Nephron (organoid): ENCODE measurements around the gene ZIC2.

Experiments
- H3K27ac Mint-ChIP-seq, 3 experiments: 2 replicates each; pipeline ENCODE4 v1.8.0; 2020; ENCODE audit warnings: mixed read lengths in 3 of 3, mild to moderate bottlenecking in 2 of 3, moderate library complexity in 1 of 3
- H3K27me3 Mint-ChIP-seq: 2 replicates; pipeline ENCODE4 v1.8.0; 2021; ENCODE audit warnings: low read depth, mild to moderate bottlenecking, moderate library complexity, mixed read lengths
- H3K36me3 Mint-ChIP-seq: 2 replicates; pipeline ENCODE4 v1.8.0; 2020; ENCODE audit warnings: low read depth, mixed read lengths
- H3K4me1 Mint-ChIP-seq: 2 replicates; pipeline ENCODE4 v1.8.0; 2020; ENCODE audit warnings: mixed read lengths
- H3K4me3 Mint-ChIP-seq, 3 experiments: 2 replicates each; pipeline ENCODE4 v1.8.0; 2020; ENCODE audit warnings: mild to moderate bottlenecking in 3 of 3, mixed read lengths in 3 of 3, moderate library complexity in 2 of 3
- H3K9me3 Mint-ChIP-seq: 2 replicates; pipeline ENCODE4 v1.8.0; 2020; ENCODE audit warnings: mixed read lengths
- TF ChIP-seq, protein P1 (sequence below), 3 experiments: fragments of 200-600 bp; sonication (generic); IDR thresholded peaks; one replicate each; pipeline ENCODE4 v1.5.0; 2021; ENCODE audit warnings: antibody characterized with exemption in 3 of 3; ENCODE audit not compliant: unreplicated experiment in 3 of 3

The ZIC2 gene

DNA sequence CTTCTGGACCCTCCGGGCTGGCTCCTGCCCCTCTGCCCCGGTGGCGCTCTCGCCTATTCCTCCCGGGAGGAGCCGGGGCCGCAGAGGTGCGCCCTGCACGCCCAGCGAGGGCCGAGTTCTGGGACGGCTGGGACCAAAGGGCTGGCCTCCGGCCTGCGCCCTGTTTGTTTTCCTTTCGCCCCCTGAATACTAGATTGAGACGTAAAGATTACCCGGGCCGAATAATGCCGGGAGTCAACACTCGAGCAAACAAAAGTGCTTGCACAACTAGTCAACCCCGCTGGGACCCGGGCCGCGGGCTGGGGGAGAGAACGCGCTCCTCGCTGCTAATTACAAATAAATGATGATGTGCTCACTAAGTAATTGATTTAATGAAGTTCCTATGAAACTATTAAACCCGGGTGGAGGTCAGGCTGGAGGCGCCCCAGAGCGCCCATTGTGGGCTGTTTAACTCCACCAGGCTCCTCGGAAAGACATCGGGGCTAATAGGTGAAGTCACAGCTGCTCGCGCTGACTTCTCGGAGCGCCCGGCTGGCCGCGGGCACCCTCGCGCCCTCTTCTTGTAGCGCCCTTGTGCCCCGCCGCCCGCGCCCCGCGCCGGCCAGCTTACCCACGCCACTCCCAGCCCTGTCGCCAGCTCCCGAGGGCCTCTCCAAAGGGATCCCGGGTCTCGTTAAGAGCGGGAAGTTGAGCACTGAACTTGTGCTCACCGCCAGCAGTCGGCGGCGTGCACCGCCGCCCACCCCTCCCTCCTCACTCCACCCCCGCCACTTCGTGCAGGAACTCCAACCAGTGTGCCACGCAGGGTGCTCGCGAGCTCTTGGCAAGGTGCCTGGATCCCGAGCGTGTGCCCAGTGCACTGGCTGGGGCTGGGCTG, 24.9 kb upstream of the ZIC2 start:
- H3K4me1 Mint-ChIP-seq = peaks cover 35% of the 10 kb centered on the region
- no peaks in the 10 kb centered on the region for H3K36me3 Mint-ChIP-seq
- peaks cover 100% of the 10 kb centered on the region for H3K27me3 Mint-ChIP-seq
- H3K4me3 Mint-ChIP-seq = peak overlapping the region; percentile 81 to 88 (median 88)
- H3K9me3 Mint-ChIP-seq = no peaks in the 10 kb centered on the region
- peak overlapping the region; percentile 37 to 65 (median 47) for H3K27ac Mint-ChIP-seq
- TF ChIP-seq, protein P1, sequence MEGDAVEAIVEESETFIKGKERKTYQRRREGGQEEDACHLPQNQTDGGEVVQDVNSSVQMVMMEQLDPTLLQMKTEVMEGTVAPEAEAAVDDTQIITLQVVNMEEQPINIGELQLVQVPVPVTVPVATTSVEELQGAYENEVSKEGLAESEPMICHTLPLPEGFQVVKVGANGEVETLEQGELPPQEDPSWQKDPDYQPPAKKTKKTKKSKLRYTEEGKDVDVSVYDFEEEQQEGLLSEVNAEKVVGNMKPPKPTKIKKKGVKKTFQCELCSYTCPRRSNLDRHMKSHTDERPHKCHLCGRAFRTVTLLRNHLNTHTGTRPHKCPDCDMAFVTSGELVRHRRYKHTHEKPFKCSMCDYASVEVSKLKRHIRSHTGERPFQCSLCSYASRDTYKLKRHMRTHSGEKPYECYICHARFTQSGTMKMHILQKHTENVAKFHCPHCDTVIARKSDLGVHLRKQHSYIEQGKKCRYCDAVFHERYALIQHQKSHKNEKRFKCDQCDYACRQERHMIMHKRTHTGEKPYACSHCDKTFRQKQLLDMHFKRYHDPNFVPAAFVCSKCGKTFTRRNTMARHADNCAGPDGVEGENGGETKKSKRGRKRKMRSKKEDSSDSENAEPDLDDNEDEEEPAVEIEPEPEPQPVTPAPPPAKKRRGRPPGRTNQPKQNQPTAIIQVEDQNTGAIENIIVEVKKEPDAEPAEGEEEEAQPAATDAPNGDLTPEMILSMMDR (IDR thresholded peaks at IDR 0.05; ENCODE audit: unreplicated experiment in 3 of 3) = no peak

DNA sequence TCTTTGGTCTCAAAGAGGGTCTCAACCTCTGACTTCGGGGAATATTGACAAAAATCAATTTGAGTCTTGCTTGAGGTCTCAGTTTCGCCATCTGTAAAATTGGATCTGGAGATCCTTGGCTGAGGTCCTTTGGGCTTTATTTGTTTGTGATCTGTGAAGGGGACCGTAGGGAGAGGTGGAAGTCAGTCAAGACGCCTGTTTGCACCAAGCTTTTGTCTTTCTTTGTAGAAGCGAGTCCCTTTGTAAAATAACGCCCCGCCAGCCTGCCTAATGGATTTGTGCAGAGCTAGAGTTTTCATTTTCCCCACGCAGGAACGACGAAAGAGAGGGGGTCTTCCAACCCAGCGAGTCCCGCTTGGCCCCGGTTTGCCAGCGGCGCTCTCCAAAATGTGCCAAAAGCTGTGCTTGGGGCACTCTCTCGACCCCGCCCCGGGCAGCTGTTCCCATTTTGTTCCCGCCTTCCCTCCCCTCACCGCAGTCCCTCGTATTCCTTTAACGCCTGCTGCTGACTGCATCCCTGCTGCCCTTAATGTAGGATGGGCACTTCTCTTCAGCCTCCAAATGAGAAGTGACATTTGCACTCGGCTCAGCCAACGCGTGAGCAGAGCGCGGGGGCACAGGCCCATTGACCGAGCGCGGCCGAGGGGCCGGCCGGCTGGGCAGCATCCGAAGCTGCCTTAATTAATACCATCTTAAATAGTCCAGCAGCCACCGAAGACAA, 23.0 kb upstream of the ZIC2 start:
- H3K27ac Mint-ChIP-seq = peak overlapping the region; percentile 16 to 84 (median 23)
- TF ChIP-seq, protein P1 (IDR thresholded peaks at IDR 0.05; ENCODE audit: unreplicated experiment in 3 of 3) = no peak
- peak overlapping the region; percentile 61 to 77 (median 69) for H3K4me3 Mint-ChIP-seq
- peaks cover 35% of the 10 kb centered on the region for H3K4me1 Mint-ChIP-seq
- no peaks in the 10 kb centered on the region for H3K9me3 Mint-ChIP-seq
- H3K27me3 Mint-ChIP-seq = peaks cover 100% of the 10 kb centered on the region
- H3K36me3 Mint-ChIP-seq = no peaks in the 10 kb centered on the region

DNA sequence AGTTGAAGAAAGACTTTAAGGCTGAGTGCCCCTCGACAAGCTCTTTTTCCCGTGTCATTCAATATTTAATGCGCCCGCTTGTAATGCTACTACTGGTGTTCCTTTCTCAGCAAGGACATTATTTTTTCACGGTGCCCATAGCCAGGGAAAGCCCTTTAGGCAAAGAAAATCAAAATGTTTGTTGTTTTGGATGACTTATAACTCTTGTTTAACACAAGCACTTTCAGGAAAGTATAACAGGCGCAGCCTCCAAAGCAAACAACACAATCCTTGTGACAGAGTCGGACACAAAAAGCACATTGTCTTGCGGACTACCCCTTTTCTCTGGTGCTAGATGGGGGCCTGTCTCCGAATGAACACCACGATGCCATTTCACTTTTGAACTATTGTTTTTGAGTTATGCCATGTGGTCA, 22.5 kb upstream of the ZIC2 start:
- peaks cover 100% of the 10 kb centered on the region for H3K27me3 Mint-ChIP-seq

DNA sequence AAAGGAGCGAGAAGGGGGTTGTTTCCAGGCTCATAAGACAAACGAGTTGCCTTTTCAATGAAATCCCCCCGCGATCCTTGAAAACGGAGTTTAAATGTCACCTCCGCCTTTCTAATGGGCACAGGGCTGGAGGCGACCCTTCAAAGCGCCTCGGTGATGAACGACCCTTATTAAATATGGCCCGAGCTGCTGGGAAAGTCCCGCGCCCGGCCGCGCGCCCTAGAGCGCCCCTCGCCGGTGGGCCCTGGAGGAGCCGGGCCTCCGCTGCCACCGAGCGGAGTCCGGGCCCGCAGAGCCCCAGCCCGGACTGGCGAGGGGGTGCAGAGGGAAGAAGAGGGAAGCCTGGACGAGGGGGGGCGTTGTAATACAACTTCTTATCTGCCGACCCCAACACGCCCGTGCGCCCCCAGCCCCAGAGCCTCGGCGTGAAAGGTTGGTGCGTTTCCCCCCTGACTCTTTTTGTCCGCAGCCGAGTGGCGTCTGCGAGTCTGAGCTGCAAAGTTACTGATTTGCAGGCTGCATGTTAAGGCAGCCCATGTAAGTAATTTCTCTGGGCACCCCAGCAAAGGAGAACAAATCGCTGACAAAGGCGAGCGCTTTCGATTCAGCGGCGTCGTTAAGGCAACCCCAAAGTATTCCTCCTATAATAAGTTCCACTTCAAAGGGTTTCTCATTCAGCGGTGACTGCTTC, 21.9 kb upstream of the ZIC2 start:
- TF ChIP-seq, protein P1 (IDR thresholded peaks at IDR 0.05; ENCODE audit: unreplicated experiment in 3 of 3) = peak in 2 of 3 experiments; percentile 27 to 46
- no peaks in the 10 kb centered on the region for H3K9me3 Mint-ChIP-seq
- peaks cover 100% of the 10 kb centered on the region for H3K27me3 Mint-ChIP-seq
- peak overlapping the region; percentile 70 to 81 (median 79) for H3K4me3 Mint-ChIP-seq
- H3K27ac Mint-ChIP-seq = peak overlapping the region; percentile 73 to 91 (median 88)
- H3K36me3 Mint-ChIP-seq = no peaks in the 10 kb centered on the region
- peaks cover 35% of the 10 kb centered on the region for H3K4me1 Mint-ChIP-seq

More for the DNA sequence above, 22.5 kb upstream of the ZIC2 start:
- TF ChIP-seq, protein P1 (IDR thresholded peaks at IDR 0.05; ENCODE audit: unreplicated experiment in 3 of 3) = no peak
- H3K4me3 Mint-ChIP-seq = peak overlapping the region; percentile 61 to 77 (median 69)
- H3K36me3 Mint-ChIP-seq = no peaks in the 10 kb centered on the region
- peaks cover 35% of the 10 kb centered on the region for H3K4me1 Mint-ChIP-seq
- no peaks in the 10 kb centered on the region for H3K9me3 Mint-ChIP-seq
- H3K27ac Mint-ChIP-seq = peak overlapping the region; percentile 16 to 84 (median 23)

DNA sequence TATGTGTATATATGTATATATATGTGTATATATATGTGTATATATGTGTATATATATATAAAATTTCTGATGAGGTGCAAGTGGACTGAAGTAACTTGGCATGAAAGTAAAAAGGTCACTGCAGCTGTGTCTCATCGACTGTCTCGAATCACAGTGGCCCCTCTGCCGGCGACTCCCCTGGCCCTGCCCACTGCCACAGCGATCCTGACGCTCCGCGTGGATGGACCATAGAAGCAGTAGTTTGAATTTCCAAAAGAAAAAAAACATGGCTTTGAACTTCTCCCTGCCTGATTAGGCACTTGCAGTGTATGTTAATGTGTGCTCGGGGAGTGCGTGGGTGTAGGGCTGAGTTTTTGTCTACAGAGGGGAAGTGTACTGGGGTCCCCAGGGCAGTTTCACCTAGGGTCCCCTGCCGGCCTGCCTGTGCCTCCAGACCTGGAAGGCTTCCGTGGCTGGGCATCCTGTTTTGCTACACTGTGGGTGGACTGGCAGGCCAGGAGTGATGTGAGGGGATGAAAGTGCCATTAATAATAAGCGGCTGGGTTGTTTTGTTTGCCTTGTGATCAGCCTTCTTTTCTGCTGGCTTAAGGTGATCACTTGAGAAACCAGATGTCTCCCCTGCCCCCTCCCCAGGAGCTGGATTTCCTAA, 20.8 kb upstream of the ZIC2 start:
- H3K4me1 Mint-ChIP-seq = peaks cover 29% of the 10 kb centered on the region
- TF ChIP-seq, protein P1 (IDR thresholded peaks at IDR 0.05; ENCODE audit: unreplicated experiment in 3 of 3) = no peak
- no peak overlapping the region for H3K4me3 Mint-ChIP-seq
- H3K9me3 Mint-ChIP-seq = no peaks in the 10 kb centered on the region
- H3K27me3 Mint-ChIP-seq = peaks cover 100% of the 10 kb centered on the region
- H3K36me3 Mint-ChIP-seq = no peaks in the 10 kb centered on the region
- H3K27ac Mint-ChIP-seq = peak overlapping the region; percentile 15 to 67 (median 31)
